Measurements from ENCODE around the gene ZNF445. TPM values are rescaled to one million over a fixed set of nuclear protein-coding genes. Genes with fewer than 3 reads are reported as not detected.

ZNF445 gene
- total and polyA plus RNA-seq, 2 of the 8 experiments (the other 6 are each of a cell fraction or from before 2014, with no cell fraction given): 3.3 to 26.3 TPM

DNA sequence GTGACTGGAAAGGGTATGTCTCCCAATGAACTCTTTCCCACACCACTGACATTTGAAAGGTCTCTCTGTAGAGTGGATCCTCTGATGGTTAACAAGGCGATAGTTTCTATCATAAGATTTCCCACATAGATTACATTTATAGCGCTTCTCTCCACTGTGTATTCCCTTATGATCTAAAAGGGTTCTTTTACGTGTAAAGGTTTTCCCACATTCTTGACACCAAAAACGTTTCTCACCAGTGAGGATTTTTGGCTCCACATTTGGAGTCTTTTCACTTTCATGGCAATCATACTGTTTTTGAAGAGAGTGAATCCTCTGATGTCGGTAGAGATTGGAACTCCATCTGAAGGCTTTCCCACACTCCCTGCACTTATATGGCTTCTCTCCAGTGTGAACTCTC is 30.5 kb downstream of the ZNF445 start:
- Histone ChIP-seq H2BK20ac (ENCODE audit: low read length) (no peak overlapping the region), H3K79me2 (ENCODE audit: control insufficient read depth in 1 of 2, insufficient read depth in 2 of 2, low read length in 2 of 2) (no peaks in the 10 kb centered on the region; a peak in 1 of 4 replicates), H3K4me3 (ENCODE audit: extremely low read depth in 1 of 4, insufficient read depth in 2 of 4, low read depth in 3 of 4, low read length in 4 of 4) (no peak overlapping the region), H3K9me3 (ENCODE audit: insufficient read depth in 2 of 2, low read depth in 1 of 2, low read length in 1 of 2) (peaks cover 12 to 18% of the 10 kb centered on the region in 2 experiments; a peak in 3 of 4 replicates), H3K14ac (ENCODE audit: insufficient read length) (no peak overlapping the region), H4K5ac (ENCODE audit: insufficient read length, low read depth, low read length) (no peak overlapping the region), H2BK5ac (ENCODE audit: low read depth, low read length) (no peak overlapping the region), H3K9ac (replicated peaks in 1 of 4; ENCODE audit: extremely low read depth in 1 of 4, low read depth in 3 of 4, low read length in 3 of 4) (no peak overlapping the region), H2BK120ac (replicated peaks; ENCODE audit: low read depth, low read length) (no peak overlapping the region), H3K18ac (ENCODE audit: extremely low read depth, low read length) (no peak overlapping the region), H3K79me1 (ENCODE audit: low read depth, low read length) (no peaks in the 10 kb centered on the region; the same call in 1 of the 2 replicates), H3K27ac (ENCODE audit: low read depth, low read length) (no peak overlapping the region), H3K23me2 (ENCODE audit: low read depth, low read length) (no peaks in the 10 kb centered on the region), H4K8ac (ENCODE audit: extremely low read depth, insufficient read depth, low read length) (no peak overlapping the region), H3K23ac (ENCODE audit: insufficient read length) (no peak overlapping the region), H4K20me1 (replicated peaks in 1 of 2; ENCODE audit: control insufficient read depth in 1 of 2, insufficient read depth in 2 of 2, low read length in 2 of 2) (peaks cover 0 to 2% of the 10 kb centered on the region in 2 experiments), H3K4me2 (ENCODE audit: insufficient read depth in 1 of 2, low read depth in 2 of 2, low read length in 2 of 2) (no peak overlapping the region), H3K56ac (replicated peaks; ENCODE audit: insufficient read length, low read depth, low read length) (no peak overlapping the region), H2AK5ac (ENCODE audit: low read depth, low read length) (no peak overlapping the region), H3K4me1 (replicated peaks in 1 of 4; ENCODE audit: control insufficient read depth in 3 of 4, insufficient read depth in 4 of 4, low read length in 3 of 4) (no peaks in the 10 kb centered on the region; a peak in 2 of 7 replicates), H2BK12ac (ENCODE audit: low read depth, low read length) (no peak overlapping the region), H4K91ac (replicated peaks; ENCODE audit: insufficient read length, low read length) (no peak overlapping the region), H3K4ac (replicated peaks; ENCODE audit: insufficient read length, low read depth, low read length) (no peak overlapping the region), H2BK15ac (ENCODE audit: low read length) (no peak overlapping the region), H3K27me3 (replicated peaks in 1 of 4; ENCODE audit: control insufficient read depth in 3 of 4, extremely low read depth in 1 of 4, insufficient read depth in 3 of 4, low read length in 3 of 4) (no peaks in the 10 kb centered on the region), H2AFZ (ENCODE audit: low read length) (no peak overlapping the region), H3K36me3 (ENCODE audit: control insufficient read depth in 2 of 4, insufficient read depth in 4 of 4, low read length in 3 of 4) (peaks cover 20 to 68% (median 56%) of the 10 kb centered on the region in 4 experiments; a peak in 7 of 8 replicates)
- ChIA-PET CTCF (ENCODE audit: partially characterized antibody) (no interaction called here), POLR2A (ENCODE audit: partially characterized antibody) (interaction anchor here (1.3 kb wide), 1 partner anchor 16 kb away, joined by 3 read pairs; no protein-coding TSS in a partner anchor)
- FAIRE-seq: no peak
- no peak for DNase-seq (ENCODE audit: low read depth in 1 of 2, low spot score in 2 of 2)
- WGBS, 2 experiments (ENCODE audit: extremely low coverage in 1 of 2, insufficient coverage in 1 of 2, insufficient read length in 1 of 2, insufficient replicate concordance in 2 of 2, low coverage in 1 of 2, low lambda C conversion rate in 2 of 2, missing lambda C conversion rate in 1 of 2): 85% methylated on average over 5 of the region's 5 CpGs; no CpG with 5 or more reads in 1 of the 2 experiments
- TF ChIP-seq SP2 (IDR thresholded peaks at IDR 0.05; ENCODE audit: low read length): no peak
- no peak for TF ChIP-seq BCL11A (IDR thresholded peaks at IDR 0.05; ENCODE audit: low read depth in 2 of 2, low read length in 2 of 2)
- TF ChIP-seq BACH1 (IDR thresholded peaks at IDR 0.05; ENCODE audit: low read length): no peak
- TF ChIP-seq CREB1 (IDR thresholded peaks at IDR 0.05): no peak
- TF ChIP-seq TCF12 (IDR thresholded peaks at IDR 0.05; ENCODE audit: low read depth, low read length): no peak
- TF ChIP-seq RXRA (IDR thresholded peaks at IDR 0.05; ENCODE audit: insufficient read depth, low read depth, low read length): no peak
- TF ChIP-seq HDAC6 (IDR thresholded peaks at IDR 0.05; ENCODE audit: low read depth, low read length): no peak
- no peak for TF ChIP-seq CBX5 (IDR thresholded peaks at IDR 0.05; ENCODE audit: low read depth, low read length)
- no peak for TF ChIP-seq KDM4A (IDR thresholded peaks at IDR 0.05; ENCODE audit: low read depth, low read length, severe bottlenecking)
- no peak for TF ChIP-seq JUN (IDR thresholded peaks at IDR 0.05; ENCODE audit: low read depth, low read length)
- no peak for TF ChIP-seq RBBP5 (IDR thresholded peaks at IDR 0.05; ENCODE audit: borderline replicate concordance, low read depth, low read length)
- TF ChIP-seq EGR1 (IDR thresholded peaks at IDR 0.05; ENCODE audit: borderline replicate concordance, low read depth, low read length): no peak
- TF ChIP-seq SRF (IDR thresholded peaks at IDR 0.05; ENCODE audit: low read depth, low read length): no peak
